SU-DHL-6 (cell line): ENCODE data around the gene LDB1.

Experiments used
- EZH2phosphoT487 ChIP-seq: fragments of 200-600 bp; sonication (generic), shearing (Covaris generic); conservative IDR thresholded peaks from 2 replicates; pipeline ENCODE4 v1.6.1; 2018; ENCODE audit warnings: mild to moderate bottlenecking, antibody characterized with exemption, low read length, moderate library complexity, mixed read lengths
- TF ChIP-seq, protein P1 (sequence below): fragments of 200-600 bp; sonication (generic); IDR thresholded peaks from one replicate; pipeline ENCODE4 v1.5.1; 2017; ENCODE audit warnings: antibody characterized with exemption, mild to moderate bottlenecking, low read length, moderate library complexity; ENCODE audit not compliant: insufficient read depth, poor library complexity, severe bottlenecking

GRCh38 chr10:102120991-102121738 lies 997 bp upstream of the LDB1 start:
- TF ChIP-seq, protein P1, sequence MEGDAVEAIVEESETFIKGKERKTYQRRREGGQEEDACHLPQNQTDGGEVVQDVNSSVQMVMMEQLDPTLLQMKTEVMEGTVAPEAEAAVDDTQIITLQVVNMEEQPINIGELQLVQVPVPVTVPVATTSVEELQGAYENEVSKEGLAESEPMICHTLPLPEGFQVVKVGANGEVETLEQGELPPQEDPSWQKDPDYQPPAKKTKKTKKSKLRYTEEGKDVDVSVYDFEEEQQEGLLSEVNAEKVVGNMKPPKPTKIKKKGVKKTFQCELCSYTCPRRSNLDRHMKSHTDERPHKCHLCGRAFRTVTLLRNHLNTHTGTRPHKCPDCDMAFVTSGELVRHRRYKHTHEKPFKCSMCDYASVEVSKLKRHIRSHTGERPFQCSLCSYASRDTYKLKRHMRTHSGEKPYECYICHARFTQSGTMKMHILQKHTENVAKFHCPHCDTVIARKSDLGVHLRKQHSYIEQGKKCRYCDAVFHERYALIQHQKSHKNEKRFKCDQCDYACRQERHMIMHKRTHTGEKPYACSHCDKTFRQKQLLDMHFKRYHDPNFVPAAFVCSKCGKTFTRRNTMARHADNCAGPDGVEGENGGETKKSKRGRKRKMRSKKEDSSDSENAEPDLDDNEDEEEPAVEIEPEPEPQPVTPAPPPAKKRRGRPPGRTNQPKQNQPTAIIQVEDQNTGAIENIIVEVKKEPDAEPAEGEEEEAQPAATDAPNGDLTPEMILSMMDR: no peak
- no peak for TF ChIP-seq EZH2phosphoT487
